PFSK-1 (cell line): ENCODE results near the gene USP46.

Source experiments
- FOXP2 ChIP-seq: optimal IDR thresholded peaks from 2 replicates; pipeline ENCODE3; 2011; ENCODE audit warnings: borderline replicate concordance, control low read depth, inconsistent platforms; ENCODE audit not compliant: insufficient read depth; ENCODE audit errors: extremely low read length, extremely low read depth
- POLR2AphosphoS5 ChIP-seq: IDR thresholded peaks from 2 replicates; pipeline ENCODE4 v1.6.1; 2012; ENCODE audit warnings: low read depth, mild to moderate bottlenecking, control low read depth, low read length, moderate library complexity
- SIN3A ChIP-seq: IDR thresholded peaks from 2 replicates; pipeline ENCODE4 v1.6.1; 2012; ENCODE audit warnings: mild to moderate bottlenecking, low read length, moderate library complexity, borderline replicate concordance; ENCODE audit not compliant: insufficient read depth
- TAF1 ChIP-seq: IDR thresholded peaks from 2 replicates; pipeline ENCODE4 v1.6.1; 2012; ENCODE audit warnings: low read length, control low read depth, borderline replicate concordance; ENCODE audit not compliant: insufficient read depth
- TF ChIP-seq, protein P1 (sequence below), 2 experiments: IDR thresholded peaks; 2 replicates each; pipeline versions ENCODE4 v1.6.1 to v1.8.0; 2011 to 2012; ENCODE audit warnings: low read depth in 2 of 2, low read length in 2 of 2, control low read depth in 1 of 2, inconsistent platforms in 1 of 2, mild to moderate bottlenecking in 1 of 2, moderate library complexity in 1 of 2; ENCODE audit not compliant: insufficient read depth in 1 of 2

GRCh38 chr4:52579602-52580272 lies 79.4 kb downstream of the USP46 start:
- TF ChIP-seq, protein P1, sequence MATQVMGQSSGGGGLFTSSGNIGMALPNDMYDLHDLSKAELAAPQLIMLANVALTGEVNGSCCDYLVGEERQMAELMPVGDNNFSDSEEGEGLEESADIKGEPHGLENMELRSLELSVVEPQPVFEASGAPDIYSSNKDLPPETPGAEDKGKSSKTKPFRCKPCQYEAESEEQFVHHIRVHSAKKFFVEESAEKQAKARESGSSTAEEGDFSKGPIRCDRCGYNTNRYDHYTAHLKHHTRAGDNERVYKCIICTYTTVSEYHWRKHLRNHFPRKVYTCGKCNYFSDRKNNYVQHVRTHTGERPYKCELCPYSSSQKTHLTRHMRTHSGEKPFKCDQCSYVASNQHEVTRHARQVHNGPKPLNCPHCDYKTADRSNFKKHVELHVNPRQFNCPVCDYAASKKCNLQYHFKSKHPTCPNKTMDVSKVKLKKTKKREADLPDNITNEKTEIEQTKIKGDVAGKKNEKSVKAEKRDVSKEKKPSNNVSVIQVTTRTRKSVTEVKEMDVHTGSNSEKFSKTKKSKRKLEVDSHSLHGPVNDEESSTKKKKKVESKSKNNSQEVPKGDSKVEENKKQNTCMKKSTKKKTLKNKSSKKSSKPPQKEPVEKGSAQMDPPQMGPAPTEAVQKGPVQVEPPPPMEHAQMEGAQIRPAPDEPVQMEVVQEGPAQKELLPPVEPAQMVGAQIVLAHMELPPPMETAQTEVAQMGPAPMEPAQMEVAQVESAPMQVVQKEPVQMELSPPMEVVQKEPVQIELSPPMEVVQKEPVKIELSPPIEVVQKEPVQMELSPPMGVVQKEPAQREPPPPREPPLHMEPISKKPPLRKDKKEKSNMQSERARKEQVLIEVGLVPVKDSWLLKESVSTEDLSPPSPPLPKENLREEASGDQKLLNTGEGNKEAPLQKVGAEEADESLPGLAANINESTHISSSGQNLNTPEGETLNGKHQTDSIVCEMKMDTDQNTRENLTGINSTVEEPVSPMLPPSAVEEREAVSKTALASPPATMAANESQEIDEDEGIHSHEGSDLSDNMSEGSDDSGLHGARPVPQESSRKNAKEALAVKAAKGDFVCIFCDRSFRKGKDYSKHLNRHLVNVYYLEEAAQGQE (IDR thresholded peaks at IDR 0.05; ENCODE audit: insufficient read depth in 1 of 2, low read depth in 2 of 2, low read length in 2 of 2), result no peak
- no peak for TF ChIP-seq FOXP2
- TF ChIP-seq POLR2AphosphoS5, result no peak
- no peak for TF ChIP-seq SIN3A
- TF ChIP-seq TAF1, result no peak
